Measurements from ENCODE around the gene EIF2S2. TPM values are rescaled to one million over a fixed set of nuclear protein-coding genes. Genes with fewer than 3 reads are reported as not detected.

EIF2S2 gene
- polyA plus RNA-seq, 3 donors = 18.8 to 20.1 (median 18.9) TPM

GRCh38 chr20:34089655-34090345, 22.2 kb downstream of the EIF2S2 start:
- H3K4me1 Mint-ChIP-seq = no peaks in the 10 kb centered on the region
- H3K9me3 Mint-ChIP-seq = no peaks in the 10 kb centered on the region
- WGBS (ENCODE audit: insufficient coverage) = 97% methylated on average over 7 of the region's 13 CpGs
- Histone ChIP-seq H3K27me3 (ENCODE audit: control insufficient read depth in 2 of 2, insufficient read depth in 2 of 2, low read length in 2 of 2) (no peaks in the 10 kb centered on the region), H4K20me1 (ENCODE audit: insufficient read depth, low read length) (peaks cover 96% of the 10 kb centered on the region), H3K27ac (ENCODE audit: low read depth in 1 of 2, low read length in 2 of 2) (no peak overlapping the region), H3K9ac (ENCODE audit: insufficient read depth, low read length, poor library complexity, severe bottlenecking) (no peak overlapping the region), H3K4me3 (replicated peaks in 1 of 3; ENCODE audit: low read depth in 2 of 3, low read length in 3 of 3) (no peak overlapping the region), H3K36me3 (replicated peaks in 1 of 2; ENCODE audit: control insufficient read depth in 1 of 2, insufficient read depth in 2 of 2, low read length in 2 of 2) (peaks cover 83 to 98% of the 10 kb centered on the region in 2 donors), H2AFZ (ENCODE audit: insufficient read depth, low read depth, low read length, poor library complexity, severe bottlenecking) (no peak overlapping the region), H3K79me2 (ENCODE audit: insufficient read depth, low read length) (peaks cover 38% of the 10 kb centered on the region), H3K9me3 (replicated peaks in 1 of 2; ENCODE audit: control insufficient read depth in 1 of 2, insufficient read depth in 1 of 2, low read length in 2 of 2) (no peaks in the 10 kb centered on the region), H3K4me1 (ENCODE audit: control insufficient read depth in 1 of 2, insufficient read depth in 2 of 2, low read length in 2 of 2) (no peaks in the 10 kb centered on the region), H3K4me2 (replicated peaks; ENCODE audit: extremely low read depth, low read length, poor library complexity, severe bottlenecking) (no peak overlapping the region)
- peak overlapping the region in 5 of 7 donors; percentile 54 to 74 (median 60) for H3K27ac Mint-ChIP-seq
- TF ChIP-seq CTCF (IDR thresholded peaks at IDR 0.05) = no peak
- intact Hi-C loops (cut with micrococcal nuclease) = no loop called here
- no peaks in the 10 kb centered on the region for H3K27me3 Mint-ChIP-seq (ENCODE audit: low read depth in 3 of 3)
- no peak overlapping the region for H3K4me3 Mint-ChIP-seq
- peaks cover 76 to 85% of the 10 kb centered on the region in 2 donors for H3K36me3 Mint-ChIP-seq
- no peak for DNase-seq

GRCh38 chr20:34089175-34089479, 22.9 kb downstream of the EIF2S2 start:
- Mint-ChIP-seq H3K4me1 (no peaks in the 10 kb centered on the region), H3K4me3 (no peak overlapping the region), H3K9me3 (no peaks in the 10 kb centered on the region), H3K27me3 (ENCODE audit: low read depth in 3 of 3) (no peaks in the 10 kb centered on the region), H3K36me3 (peaks cover 77 to 90% of the 10 kb centered on the region in 2 donors), H3K27ac (peak overlapping the region in 2 of 7 donors; percentile 44 to 55)
- no peak for TF ChIP-seq CTCF (IDR thresholded peaks at IDR 0.05)
- H4K20me1 ChIP-seq (ENCODE audit: insufficient read depth, low read length) = peaks cover 96% of the 10 kb centered on the region
- DNase-seq = no peak
- H3K4me3 ChIP-seq (replicated peaks in 1 of 3; ENCODE audit: low read depth in 2 of 3, low read length in 3 of 3) = no peak overlapping the region
- intact Hi-C loops (cut with micrococcal nuclease) = no loop called here
- H3K27me3 ChIP-seq (ENCODE audit: control insufficient read depth in 2 of 2, insufficient read depth in 2 of 2, low read length in 2 of 2) = no peaks in the 10 kb centered on the region
- H3K36me3 ChIP-seq (replicated peaks in 1 of 2; ENCODE audit: control insufficient read depth in 1 of 2, insufficient read depth in 2 of 2, low read length in 2 of 2) = peaks cover 83 to 98% of the 10 kb centered on the region in 2 donors
- no peak overlapping the region for H3K4me2 ChIP-seq (replicated peaks; ENCODE audit: extremely low read depth, low read length, poor library complexity, severe bottlenecking)
- no peak overlapping the region for H2AFZ ChIP-seq (ENCODE audit: insufficient read depth, low read depth, low read length, poor library complexity, severe bottlenecking)
- peak overlapping the region in 1 of 2 donors; percentile 43 for H3K27ac ChIP-seq (ENCODE audit: low read depth in 1 of 2, low read length in 2 of 2)
- H3K9ac ChIP-seq (ENCODE audit: insufficient read depth, low read length, poor library complexity, severe bottlenecking) = no peak overlapping the region
- WGBS (ENCODE audit: insufficient coverage) = no CpG with 5 or more reads among the region's 5 CpGs
- H3K4me1 ChIP-seq (ENCODE audit: control insufficient read depth in 1 of 2, insufficient read depth in 2 of 2, low read length in 2 of 2) = no peaks in the 10 kb centered on the region
- H3K79me2 ChIP-seq (ENCODE audit: insufficient read depth, low read length) = peaks cover 38% of the 10 kb centered on the region
- H3K9me3 ChIP-seq (replicated peaks in 1 of 2; ENCODE audit: control insufficient read depth in 1 of 2, insufficient read depth in 1 of 2, low read length in 2 of 2) = no peaks in the 10 kb centered on the region

Data from CD14-positive monocyte (primary cell).